GM20431 (cell line): Measurements from ENCODE around the gene ACTR10.

Experiments used
- in situ Hi-C: fragments of 300-500 bp; cut with MseI, MboI; formaldehyde crosslinking; loops from one replicate; pipeline ENCODE4 v1.15.0; 2020; ENCODE audit warnings: low sequenced_read_pairs; ENCODE audit not compliant: unreplicated experiment

The ACTR10 gene

DNA sequence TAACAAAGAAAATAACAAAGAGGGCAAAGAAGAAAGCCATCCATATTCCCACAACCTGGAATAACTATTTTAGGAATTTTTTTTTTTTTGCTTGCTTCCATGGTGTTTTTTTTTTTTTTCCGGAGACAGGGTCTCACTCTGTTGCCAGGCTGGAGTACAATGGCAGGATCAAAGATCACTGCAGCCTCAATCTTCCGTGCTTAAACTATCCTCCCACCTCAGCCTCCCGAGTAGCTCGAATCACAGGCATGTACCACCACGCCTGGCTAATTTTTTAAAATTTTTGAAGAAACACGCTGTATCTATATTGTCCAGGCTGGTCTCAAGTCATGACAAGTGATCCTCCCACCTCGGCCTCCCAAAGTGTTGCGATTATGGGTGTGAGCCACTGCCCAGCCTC is 78.2 kb downstream of the ACTR10 start:
- in situ Hi-C loops = no loop called here

GRCh38 chr14:58280954-58281787 is 81.2 kb downstream of the ACTR10 start:
- in situ Hi-C loops = no loop called here

DNA sequence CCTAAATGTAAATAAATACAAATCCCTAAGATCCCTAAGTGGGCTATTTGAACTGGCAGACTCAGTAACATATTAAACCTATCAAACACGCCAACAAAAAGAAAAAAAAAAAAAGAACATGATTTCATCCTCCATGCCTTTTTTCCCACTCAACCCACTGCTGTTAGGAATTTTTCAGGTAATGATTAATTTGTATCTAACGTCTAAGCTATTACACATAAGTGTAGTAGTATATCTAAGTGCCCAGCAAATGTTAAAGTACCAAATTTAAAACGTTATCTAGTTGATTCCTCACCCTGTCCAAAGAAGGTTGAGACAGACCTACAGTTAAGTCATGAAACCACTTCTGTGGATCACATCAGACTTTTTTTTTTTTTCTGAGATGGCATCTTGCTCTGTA is 82.0 kb downstream of the ACTR10 start:
- in situ Hi-C loops = no loop called here

DNA sequence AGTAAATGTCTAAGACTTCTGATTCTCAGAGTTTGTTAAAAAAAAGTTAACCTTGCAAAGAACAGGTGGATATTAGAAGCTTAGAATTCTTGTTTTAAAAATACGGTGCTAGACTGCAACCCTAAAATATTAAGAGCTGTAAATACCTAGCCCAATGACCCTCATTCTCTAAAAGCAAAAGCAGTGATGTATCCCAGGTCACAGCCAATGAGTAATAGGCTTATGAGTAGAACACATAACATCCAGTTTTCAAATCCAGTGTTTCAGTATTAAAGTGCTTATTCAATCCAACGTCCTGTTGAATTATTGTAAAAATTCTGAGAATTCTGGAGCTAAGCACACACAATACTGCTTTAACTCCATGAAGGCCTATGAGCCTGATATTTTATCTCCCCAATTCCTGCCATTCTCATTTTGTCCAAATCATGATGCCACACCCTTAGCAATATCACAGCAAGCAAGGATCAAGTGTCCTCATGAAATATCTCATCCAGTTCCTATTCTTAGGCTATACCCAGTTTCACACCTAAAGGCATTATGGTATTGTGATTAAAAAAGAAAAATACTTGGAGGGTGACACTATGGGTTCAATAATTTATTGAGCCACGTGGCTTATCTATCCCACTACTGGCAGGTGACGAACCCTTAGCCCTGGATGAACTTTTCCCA is 83.1 kb downstream of the ACTR10 start:
- in situ Hi-C loops = no loop called here

DNA sequence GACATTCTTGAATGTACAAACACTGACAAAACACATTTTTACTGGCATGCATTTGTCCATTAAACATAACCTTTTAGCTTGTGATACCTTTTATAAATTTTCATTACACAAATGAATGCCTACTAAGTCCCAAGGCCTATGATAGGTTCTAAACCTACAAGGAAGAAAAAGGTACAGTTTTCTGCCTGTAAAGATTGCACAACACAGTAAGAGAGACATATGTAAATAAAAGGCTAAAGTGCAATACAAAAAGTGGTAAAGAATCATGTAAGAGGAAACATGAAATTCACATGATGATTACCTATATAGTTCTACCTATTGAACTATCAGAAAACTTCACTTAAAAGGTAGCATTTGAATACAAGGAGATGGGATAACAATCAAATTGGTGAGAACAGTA is 83.8 kb downstream of the ACTR10 start:
- in situ Hi-C loops = no loop called here

GRCh38 chr14:58285132-58285531 is 85.2 kb downstream of the ACTR10 start:
- in situ Hi-C loops = no loop called here
